SU-DHL-6 (cell line): ENCODE results near the gene CFAP74.

Experiments
- CTCF ChIP-seq: fragments of 200-600 bp; sonication (generic); IDR thresholded peaks from one replicate; pipeline ENCODE4 v1.5.1; 2017; ENCODE audit warnings: antibody characterized with exemption, mild to moderate bottlenecking, low read length, moderate library complexity; ENCODE audit not compliant: insufficient read depth, poor library complexity, severe bottlenecking
- EZH2phosphoT487 ChIP-seq: fragments of 200-600 bp; sonication (generic), shearing (Covaris generic); conservative IDR thresholded peaks from 2 replicates; pipeline ENCODE4 v1.6.1; 2018; ENCODE audit warnings: mild to moderate bottlenecking, antibody characterized with exemption, low read length, moderate library complexity, mixed read lengths

- no peak for TF ChIP-seq CTCF
- no peak for TF ChIP-seq EZH2phosphoT487
These were observed 16.5 kb downstream of the CFAP74 start for GRCh38 chr1:1987142-1987510.
